ACC112 (cell line): ENCODE measurements around the gene HDAC4.

Experiments used
- H2AFZ ChIP-seq: fragments of 200-600 bp; sonication (generic); one replicate; pipeline ENCODE4 v1.6.0; 2017; ENCODE audit warnings: antibody characterized with exemption, low read length; ENCODE audit not compliant: unreplicated experiment
- H3K27ac ChIP-seq: fragments of 200-600 bp; sonication (generic); 2 replicates; pipeline ENCODE4 v1.5.1; 2014; ENCODE audit warnings: low read depth, mild to moderate bottlenecking, antibody characterized with exemption, low read length, moderate library complexity
- H3K27me3 ChIP-seq: fragments of 200-600 bp; sonication (generic); 2 replicates; pipeline ENCODE4 v1.6.1; 2014; ENCODE audit warnings: mild to moderate bottlenecking, antibody characterized with exemption, low read length, moderate library complexity, mixed read lengths; ENCODE audit not compliant: insufficient read depth
- H3K36me3 ChIP-seq: fragments of 200-600 bp; sonication (generic); 2 replicates; pipeline ENCODE4 v1.6.1; 2016; ENCODE audit warnings: mild to moderate bottlenecking, antibody characterized with exemption, low read length, moderate library complexity, mixed read lengths; ENCODE audit not compliant: insufficient read depth
- H3K4me1 ChIP-seq: fragments of 200-600 bp; sonication (generic); one replicate; pipeline ENCODE4 v1.6.1; 2016; ENCODE audit warnings: low read length, mixed read lengths; ENCODE audit not compliant: insufficient read depth, unreplicated experiment, control insufficient read depth
- H3K4me3 ChIP-seq: fragments of 200-600 bp; sonication (generic); 2 replicates; pipeline ENCODE4 v1.5.1; 2014; ENCODE audit warnings: mild to moderate bottlenecking, low read depth, low read length
- H3K79me2 ChIP-seq: fragments of 200-600 bp; sonication (generic); one replicate; pipeline ENCODE4 v1.6.0; 2016; ENCODE audit warnings: low read length; ENCODE audit not compliant: control insufficient read depth, unreplicated experiment, insufficient read depth

The HDAC4 gene

DNA sequence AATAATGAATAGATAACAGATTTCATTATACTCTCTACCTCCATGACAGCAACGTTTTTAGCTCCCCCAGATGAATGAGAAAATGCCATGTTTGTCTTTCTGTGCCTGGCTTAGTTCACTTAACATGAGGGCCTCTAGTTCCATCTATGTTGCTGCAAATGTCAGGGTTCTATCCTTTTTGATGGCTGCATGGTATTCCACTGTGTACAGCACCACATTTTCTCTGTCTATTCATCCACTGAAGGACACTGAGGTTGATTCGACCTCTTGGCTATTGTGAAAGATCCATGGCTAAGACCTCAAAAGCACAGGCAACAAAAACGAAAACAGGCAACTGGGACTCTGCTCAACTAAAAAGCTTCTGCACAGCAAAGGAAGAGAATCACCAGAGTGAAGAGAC lies 264.6 kb downstream of the HDAC4 start:
- no peak overlapping the region for H2AFZ ChIP-seq
- H3K27ac ChIP-seq, result no peak overlapping the region
- H3K4me3 ChIP-seq, result no peak overlapping the region
- H3K27me3 ChIP-seq, result no peaks in the 10 kb centered on the region
- H3K4me1 ChIP-seq, result no peaks in the 10 kb centered on the region
- 0 out of 2 replicates have a peak, but pooled peaks cover 6% of the 10 kb centered on the region for H3K36me3 ChIP-seq
- H3K79me2 ChIP-seq, result no peaks in the 10 kb centered on the region

DNA sequence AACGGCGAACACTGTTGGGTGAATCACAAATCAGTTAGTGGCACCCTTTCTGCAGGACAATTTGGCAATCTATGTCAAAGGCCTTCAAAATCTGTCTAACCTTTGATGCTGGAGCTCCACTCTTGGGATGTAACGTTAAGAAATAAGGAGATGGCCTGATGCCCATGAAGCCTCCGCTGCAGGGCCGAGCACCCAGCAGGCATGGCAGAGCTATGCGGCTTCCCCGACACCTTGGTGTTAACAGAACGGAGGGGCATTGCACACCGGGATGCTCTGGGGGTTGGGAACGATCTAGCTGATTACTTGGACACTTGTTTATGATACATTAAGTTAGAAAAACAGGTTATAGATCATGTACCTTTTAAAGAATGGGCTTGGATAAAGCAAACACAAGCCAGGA lies 265.3 kb downstream of the HDAC4 start:
- H3K4me3 ChIP-seq, result no peak overlapping the region
- 0 out of 2 replicates have a peak, but pooled peaks cover 6% of the 10 kb centered on the region for H3K36me3 ChIP-seq
- no peak overlapping the region for H2AFZ ChIP-seq
- no peak overlapping the region for H3K27ac ChIP-seq
- no peaks in the 10 kb centered on the region for H3K27me3 ChIP-seq
- H3K4me1 ChIP-seq, result no peaks in the 10 kb centered on the region
- H3K79me2 ChIP-seq, result no peaks in the 10 kb centered on the region

DNA sequence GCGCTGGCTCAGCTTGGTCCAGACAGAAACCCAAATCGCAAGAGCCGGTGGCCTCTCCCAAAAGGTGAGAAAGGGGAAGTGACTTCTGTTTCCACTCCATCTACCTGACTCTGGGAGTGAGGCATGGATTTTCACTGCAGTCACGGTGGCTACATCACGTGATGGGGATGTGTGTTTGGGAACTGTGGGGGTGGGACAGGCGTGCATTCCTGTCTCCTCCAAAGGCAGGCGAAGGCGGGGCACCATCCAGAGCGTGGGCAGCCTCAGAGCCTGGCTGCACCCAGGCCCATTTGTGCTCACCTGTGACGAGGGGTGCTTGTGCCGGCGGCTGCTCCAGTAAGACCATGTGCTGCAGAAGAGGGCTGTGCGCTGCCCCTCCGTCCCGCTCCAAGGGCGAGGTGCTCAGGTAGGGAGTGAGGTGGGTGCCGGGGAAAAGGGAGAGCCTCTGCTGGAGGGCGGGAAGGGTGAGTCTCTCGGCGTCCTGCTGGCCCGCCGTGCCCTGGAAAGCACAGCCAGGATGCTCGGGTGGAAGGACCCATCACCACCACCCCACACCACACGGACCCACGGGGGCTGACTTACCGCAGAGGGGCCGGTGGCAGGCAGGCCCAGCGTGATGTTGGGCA lies 266.8 kb downstream of the HDAC4 start:
- Histone ChIP-seq H3K4me3 (no peak overlapping the region), H2AFZ (no peak overlapping the region), H3K27me3 (no peaks in the 10 kb centered on the region), H3K36me3 (0 out of 2 replicates have a peak, but pooled peaks cover 6% of the 10 kb centered on the region), H3K27ac (no peak overlapping the region), H3K4me1 (no peaks in the 10 kb centered on the region), H3K79me2 (no peaks in the 10 kb centered on the region)

DNA sequence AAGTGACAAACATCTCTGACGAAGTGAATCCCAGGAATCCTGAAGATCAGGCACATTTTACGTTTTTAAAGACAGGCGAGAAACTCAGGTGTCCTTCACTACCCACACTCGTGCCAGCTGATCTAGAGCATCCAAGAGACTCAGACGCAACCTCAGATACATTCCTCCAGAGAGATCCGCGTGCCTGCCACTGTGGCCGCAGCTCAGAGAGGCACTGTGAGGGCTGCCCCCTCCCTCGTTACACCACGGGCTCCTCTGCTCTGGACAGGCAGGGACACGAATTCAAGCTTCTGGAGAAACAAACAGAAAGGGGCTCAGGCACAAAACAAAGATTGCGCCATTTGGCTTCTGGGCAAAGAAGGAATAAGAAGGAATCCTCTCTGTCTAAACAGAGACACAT lies 268.0 kb downstream of the HDAC4 start:
- no peak overlapping the region for H3K27ac ChIP-seq
- no peaks in the 10 kb centered on the region for H3K79me2 ChIP-seq
- no peaks in the 10 kb centered on the region for H3K4me1 ChIP-seq
- 0 out of 2 replicates have a peak, but pooled peaks cover 6% of the 10 kb centered on the region for H3K36me3 ChIP-seq
- H3K27me3 ChIP-seq, result no peaks in the 10 kb centered on the region
- no peak overlapping the region for H2AFZ ChIP-seq
- H3K4me3 ChIP-seq, result no peak overlapping the region

DNA sequence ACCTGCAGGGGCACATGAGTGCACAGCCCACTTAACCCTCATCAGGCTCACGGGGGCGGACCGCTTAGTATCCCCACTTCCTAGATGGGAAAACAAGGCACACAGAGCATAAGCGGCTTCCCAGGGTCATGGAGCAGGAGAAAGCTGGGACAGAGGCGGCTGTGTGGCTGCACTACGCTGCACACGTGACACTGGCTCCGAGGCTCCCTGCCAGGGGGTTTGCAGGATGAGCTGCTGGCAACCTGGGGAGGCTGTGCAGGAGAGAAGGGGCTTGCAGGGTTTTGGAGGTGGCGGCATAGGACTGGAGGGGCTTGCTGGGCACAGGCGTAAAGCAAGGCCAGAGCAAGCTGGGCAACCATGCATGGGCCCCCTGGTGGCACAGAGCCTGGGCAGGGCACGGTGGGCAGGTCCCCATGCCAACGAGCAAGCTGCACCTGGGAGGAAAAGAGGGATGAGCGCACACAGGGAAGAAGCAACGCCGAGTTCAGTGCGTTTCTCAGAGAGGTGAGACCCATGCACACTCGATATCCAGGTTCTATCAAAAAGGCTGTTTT lies 268.6 kb downstream of the HDAC4 start:
- Histone ChIP-seq H3K36me3 (0 out of 2 replicates have a peak, but pooled peaks cover 6% of the 10 kb centered on the region), H3K27ac (no peak overlapping the region), H3K79me2 (no peaks in the 10 kb centered on the region), H3K27me3 (no peaks in the 10 kb centered on the region), H3K4me1 (no peaks in the 10 kb centered on the region), H2AFZ (no peak overlapping the region), H3K4me3 (no peak overlapping the region)

DNA sequence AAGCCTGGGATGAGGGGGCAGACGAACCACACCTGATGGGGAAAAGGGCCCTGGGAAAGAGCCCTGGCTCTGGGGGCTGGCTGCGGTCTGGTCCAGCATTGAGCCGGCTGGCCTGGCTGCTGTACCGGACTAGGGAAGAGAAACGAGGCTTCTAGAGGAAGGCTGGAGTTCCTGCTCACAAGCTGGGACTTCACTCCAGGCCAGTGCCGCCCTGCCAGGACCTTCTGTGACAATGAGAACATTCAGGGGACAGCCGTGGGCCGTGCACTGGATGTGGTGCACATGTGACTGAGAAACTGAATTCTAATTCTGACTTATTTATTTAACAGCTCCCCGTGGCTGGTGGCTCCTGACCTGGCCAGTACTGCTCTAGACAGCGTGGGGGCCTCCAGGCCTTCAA lies 269.3 kb downstream of the HDAC4 start:
- no peaks in the 10 kb centered on the region for H3K27me3 ChIP-seq
- H3K4me3 ChIP-seq, result no peak overlapping the region
- no peak overlapping the region for H2AFZ ChIP-seq
- H3K36me3 ChIP-seq, result 0 out of 2 replicates have a peak, but pooled peaks cover 6% of the 10 kb centered on the region
- no peaks in the 10 kb centered on the region for H3K4me1 ChIP-seq
- no peak overlapping the region for H3K27ac ChIP-seq
- H3K79me2 ChIP-seq, result no peaks in the 10 kb centered on the region

DNA sequence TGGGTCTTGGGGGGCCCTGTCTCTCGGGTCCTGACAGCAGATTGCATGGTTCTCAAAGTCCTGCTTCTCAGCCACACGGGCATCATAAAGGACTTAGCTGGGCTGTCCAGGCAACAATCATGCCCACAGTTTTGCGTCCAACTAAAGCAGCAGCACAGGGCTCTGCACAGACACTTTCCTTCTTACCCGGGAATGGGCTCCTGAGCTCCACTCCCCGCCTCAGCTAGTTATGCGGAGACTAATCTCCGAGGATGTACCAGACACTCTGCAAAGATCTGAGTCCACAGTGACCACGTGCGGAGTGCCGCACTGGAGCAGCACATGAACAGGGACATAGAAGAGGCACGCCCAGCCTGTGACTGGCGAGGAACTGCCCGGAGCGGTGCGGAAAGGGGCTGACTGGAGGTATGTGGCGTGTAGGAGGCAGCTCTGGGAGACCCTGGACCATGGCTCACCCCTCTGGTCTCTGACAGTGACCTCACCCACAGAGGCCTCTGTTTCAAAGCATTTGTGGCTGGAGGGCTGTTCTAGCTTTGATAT lies 270.0 kb downstream of the HDAC4 start:
- Histone ChIP-seq H3K4me1 (no peaks in the 10 kb centered on the region), H3K36me3 (0 out of 2 replicates have a peak, but pooled peaks cover 6% of the 10 kb centered on the region), H3K79me2 (no peaks in the 10 kb centered on the region), H3K4me3 (no peak overlapping the region), H3K27ac (no peak overlapping the region), H2AFZ (no peak overlapping the region), H3K27me3 (no peaks in the 10 kb centered on the region)

DNA sequence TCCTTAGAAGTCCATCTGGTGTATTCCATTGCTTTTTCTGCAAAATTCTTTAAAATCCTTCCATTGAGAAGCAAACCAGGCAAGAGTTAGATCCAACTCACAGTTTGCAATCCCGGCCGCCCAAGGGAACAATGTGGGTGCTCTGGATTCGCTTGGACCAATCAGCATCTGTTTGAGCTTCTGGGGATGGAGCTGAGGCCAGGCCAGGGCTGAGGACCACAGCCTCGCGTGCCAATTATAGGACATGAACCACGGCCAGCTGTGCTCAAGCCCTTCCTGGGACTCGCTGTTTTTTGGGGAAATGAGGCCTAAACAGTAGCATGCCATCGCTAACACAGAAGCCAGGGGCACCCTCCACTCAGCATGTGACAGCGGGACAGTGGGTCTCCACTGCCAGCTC lies 270.8 kb downstream of the HDAC4 start:
- Histone ChIP-seq H3K4me1 (no peaks in the 10 kb centered on the region), H3K27ac (no peak overlapping the region), H3K79me2 (no peaks in the 10 kb centered on the region), H3K4me3 (no peak overlapping the region), H2AFZ (no peak overlapping the region), H3K27me3 (no peaks in the 10 kb centered on the region), H3K36me3 (peaks cover 14% of the 10 kb centered on the region)

DNA sequence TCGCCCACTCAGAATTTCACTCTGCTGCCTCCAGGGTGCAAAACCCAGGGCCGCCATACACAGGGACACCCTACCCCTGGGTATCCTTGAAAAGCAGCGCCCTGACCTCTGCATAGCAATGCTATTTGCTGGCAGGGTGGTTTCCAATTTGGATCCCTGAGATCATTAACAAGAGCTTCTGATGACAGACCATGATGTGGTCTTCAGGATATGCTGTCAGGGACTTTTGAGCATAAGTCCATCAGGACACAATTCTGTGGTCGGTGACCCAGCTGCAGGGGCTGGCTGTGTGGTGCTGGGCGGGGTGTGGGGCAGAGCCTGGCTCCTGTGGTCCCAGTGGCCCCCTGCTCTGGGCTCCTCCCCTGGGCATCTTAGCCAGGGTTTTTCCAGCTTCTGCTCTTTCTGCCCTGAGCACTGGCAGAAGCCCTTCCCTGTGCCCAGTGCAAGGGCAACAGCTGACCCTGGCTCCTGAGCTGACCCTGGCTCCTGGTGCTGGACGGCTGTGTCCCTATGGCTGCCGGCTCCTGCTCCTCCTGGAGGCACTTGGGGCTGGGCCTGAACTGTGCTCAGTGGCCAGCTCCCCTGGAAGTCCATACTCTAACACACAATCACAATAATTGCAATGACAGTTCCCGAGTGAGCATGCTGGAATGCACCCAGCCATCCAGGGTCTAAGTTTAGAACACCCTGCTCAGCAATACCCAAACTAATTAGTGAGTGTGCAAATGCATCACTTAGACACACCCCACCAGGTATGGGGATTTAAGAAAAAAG lies 271.5 kb downstream of the HDAC4 start:
- no peaks in the 10 kb centered on the region for H3K27me3 ChIP-seq
- no peaks in the 10 kb centered on the region for H3K4me1 ChIP-seq
- no peaks in the 10 kb centered on the region for H3K79me2 ChIP-seq
- peaks cover 21% of the 10 kb centered on the region for H3K36me3 ChIP-seq
- no peak overlapping the region for H3K4me3 ChIP-seq
- no peak overlapping the region for H2AFZ ChIP-seq
- H3K27ac ChIP-seq, result no peak overlapping the region

DNA sequence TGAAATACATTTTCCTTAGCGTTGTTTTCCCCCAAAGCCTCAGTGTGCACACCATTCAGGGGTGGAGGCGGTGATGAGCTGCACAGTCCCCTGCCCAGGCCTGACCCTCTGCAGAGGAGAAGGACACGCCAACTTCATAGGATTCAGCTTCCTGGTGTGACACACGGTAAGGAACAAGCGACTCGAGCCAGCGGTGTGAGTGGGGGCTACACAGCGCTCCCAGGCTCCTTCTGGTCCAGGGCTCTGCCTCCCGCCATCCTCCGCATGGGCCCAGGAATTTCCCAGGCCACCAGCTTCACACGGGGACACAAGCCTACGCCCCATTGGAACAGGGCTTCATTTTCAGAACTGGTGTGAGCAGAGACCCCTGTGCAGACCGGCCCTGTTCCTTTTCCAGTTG lies 272.1 kb downstream of the HDAC4 start:
- H3K4me1 ChIP-seq, result no peaks in the 10 kb centered on the region
- no peaks in the 10 kb centered on the region for H3K79me2 ChIP-seq
- H3K4me3 ChIP-seq, result no peak overlapping the region
- no peaks in the 10 kb centered on the region for H3K27me3 ChIP-seq
- H2AFZ ChIP-seq, result no peak overlapping the region
- peaks cover 19% of the 10 kb centered on the region for H3K36me3 ChIP-seq
- H3K27ac ChIP-seq, result no peak overlapping the region
